GM18508 (cell line): ENCODE measurements around the gene AKR1E2.

Experiments used
- ATAC-seq: cut with Tn5 transposase; IDR thresholded peaks from one replicate; pipeline ENCODE4 v1.9.1; 2021; ENCODE audit warnings: moderate number of reproducible peaks; ENCODE audit not compliant: insufficient read depth, unreplicated experiment

AKR1E2 gene

DNA sequence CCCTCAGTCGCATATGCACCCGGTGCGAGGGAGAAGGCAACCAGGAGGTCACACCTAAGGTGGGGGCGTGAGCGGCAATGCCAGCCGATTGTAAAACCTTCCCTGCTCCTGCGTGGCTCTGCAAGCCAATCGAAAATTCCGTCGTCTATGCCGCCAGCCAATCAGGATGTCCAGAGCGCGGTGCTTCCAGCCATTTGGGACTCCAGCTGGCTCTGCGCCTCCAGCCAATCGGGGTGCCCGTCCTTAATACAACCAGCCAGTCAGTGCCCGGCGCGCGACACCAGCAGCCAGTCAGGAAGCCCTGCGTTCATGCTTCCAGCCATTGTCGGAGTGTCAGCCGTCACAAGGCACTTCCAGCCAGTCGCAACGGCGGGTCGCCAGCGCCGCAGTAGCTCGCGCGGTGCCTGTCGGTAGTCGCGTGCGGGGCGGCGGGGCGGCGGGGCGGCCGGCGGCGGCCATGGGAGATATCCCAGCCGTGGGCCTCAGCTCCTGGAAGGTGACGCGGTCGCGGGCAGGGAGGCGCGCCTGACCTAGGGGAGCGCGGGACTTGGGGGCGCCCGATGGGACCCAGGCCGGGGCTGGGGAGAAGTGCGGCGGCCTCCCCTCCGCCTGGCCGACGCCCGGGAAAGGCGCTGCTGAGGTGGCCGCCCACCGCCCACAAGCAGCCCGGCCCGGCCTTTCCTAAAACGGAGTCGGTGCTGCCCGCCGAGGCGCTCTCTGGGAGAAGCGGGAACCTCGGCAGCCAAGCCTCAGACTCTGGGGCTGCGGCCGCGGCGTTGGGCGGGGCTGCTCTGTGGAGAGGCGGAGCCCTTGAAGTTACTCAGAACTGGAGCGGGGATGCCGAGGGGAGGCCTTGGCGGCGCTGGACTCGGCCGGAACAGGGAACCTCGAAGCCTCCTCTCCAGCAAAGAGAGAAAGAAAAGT, at the start of gene AKR1E2:
Gene AKR1E2 (plus strand): TSS at position 340 of the 924 bp plus-strand sequence. CDS start 118 bp downstream, at position 458.
- ATAC-seq = no peak

DNA sequence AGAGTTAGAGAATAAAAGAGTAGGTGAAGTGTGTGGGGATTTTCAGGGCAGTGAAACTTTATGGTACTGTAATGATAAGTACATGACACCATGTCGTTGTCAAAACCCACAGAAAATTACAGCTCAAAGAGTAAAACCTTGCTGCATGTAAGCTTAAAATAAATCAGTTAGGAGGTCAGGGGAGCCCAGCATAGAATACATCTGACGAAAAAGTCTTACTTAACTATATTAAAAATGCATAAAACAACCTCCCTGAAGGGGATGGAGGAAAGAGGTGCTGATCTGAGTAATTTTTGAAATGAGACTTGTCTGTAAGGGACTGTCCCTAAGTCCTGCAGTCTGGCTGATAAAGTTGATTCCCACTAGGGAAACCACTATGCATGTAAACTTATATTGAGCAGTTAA, 49.8 kb upstream of the AKR1E2 start:
- no peak for ATAC-seq

DNA sequence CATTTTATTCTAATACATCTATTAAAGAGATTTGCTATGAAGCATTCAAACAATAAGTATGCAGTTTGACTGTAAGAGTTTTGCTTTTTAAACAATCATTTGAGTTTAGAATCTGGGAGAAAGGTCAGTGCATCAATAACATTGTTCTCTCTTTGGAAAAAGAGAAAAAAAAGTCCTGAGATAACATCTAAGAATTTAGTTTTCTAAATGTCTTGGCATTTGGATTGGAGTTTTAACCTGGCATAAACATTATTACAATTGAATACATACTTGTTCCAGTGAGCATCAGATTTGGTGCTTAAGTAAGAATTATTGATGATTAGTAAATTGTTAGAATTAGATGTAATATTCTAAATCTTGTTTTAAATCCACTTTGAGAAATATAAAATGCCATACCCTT, 47.2 kb upstream of the AKR1E2 start:
- no peak for ATAC-seq

DNA sequence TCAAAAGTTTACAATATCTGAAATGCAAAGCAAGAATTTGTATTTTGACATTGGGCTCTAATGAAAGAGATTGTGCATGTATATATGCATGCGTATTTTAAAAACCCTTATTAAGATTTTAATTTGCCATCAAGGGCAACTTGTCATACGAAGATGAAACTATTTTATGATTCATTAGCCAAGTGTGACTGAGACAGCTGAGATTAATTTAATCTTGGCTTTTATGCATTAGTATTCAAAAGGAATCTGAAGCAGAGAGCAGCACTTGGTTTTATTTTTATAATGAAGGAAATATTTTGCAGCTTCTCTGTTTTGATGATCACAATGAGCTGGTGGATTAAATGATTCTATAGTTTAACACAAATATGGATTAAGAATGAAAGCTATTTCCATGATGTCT, 45.9 kb upstream of the AKR1E2 start:
- ATAC-seq = no peak

DNA sequence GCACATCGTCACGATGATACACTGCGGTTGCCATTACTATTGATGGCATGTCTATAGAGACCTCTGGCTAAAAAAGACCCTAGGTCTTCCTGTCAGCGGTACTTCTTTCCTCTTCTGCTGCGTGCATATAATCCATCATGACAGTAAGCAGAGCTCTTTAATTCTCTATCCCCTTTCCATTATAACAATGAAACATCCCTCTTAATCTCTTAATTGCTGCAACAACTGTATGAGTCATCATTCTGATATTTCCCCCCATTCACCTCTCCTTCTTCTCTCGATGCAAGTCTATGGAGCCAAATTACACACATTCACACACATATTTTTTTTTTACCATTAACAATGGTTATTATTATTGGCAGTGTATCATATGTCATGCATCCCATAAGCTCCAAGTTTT, 45.2 kb upstream of the AKR1E2 start:
- ATAC-seq = no peak

DNA sequence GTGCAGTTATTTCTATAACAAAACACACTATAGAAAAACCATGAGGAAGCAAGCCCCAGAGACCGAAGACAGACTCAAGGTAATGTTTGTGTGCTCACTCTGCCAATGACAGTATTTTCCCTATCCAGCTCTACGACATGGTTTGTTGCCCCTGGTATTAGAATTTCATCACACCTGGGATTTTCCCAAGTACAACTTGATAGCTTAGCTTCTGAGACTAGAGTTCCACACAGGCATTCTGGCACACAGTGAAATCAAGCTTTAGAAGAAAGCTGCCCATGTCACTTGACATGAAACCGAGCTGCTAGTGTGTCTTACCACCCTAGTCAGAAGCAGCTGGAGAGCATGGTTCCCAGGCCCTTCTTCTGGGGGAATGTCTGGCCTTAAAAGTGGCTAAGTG, 44.1 kb upstream of the AKR1E2 start:
- no peak for ATAC-seq

DNA sequence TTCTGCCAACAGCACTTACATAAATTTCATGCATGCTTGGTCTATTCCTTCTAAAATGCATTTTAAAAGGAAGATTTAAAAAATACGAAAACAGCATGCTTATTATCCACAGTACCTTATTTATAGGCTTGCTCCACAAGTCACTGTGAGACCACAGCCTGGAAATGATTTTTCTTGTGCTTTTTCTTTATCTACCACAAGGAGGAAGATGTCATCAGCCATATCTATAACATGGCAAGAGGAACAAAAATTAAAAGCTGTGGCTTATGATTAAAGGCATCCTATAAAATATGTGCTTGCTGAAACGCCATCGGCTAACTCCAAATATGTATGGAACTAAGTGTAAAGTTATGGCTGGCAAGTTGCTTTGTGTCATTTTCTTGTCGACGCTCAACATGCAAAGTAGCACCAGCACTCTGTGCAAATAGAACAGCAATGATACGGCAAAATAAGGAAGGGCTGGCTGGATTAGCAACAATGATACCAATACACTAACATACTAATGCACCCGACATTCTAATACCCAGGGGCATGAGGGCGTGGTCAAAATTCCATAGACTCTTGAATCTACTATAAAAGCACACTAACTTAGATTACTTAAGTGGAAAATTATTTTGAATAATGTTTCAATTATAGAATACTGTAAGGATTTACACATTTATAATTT, 41.2 kb upstream of the AKR1E2 start:
- ATAC-seq = no peak

DNA sequence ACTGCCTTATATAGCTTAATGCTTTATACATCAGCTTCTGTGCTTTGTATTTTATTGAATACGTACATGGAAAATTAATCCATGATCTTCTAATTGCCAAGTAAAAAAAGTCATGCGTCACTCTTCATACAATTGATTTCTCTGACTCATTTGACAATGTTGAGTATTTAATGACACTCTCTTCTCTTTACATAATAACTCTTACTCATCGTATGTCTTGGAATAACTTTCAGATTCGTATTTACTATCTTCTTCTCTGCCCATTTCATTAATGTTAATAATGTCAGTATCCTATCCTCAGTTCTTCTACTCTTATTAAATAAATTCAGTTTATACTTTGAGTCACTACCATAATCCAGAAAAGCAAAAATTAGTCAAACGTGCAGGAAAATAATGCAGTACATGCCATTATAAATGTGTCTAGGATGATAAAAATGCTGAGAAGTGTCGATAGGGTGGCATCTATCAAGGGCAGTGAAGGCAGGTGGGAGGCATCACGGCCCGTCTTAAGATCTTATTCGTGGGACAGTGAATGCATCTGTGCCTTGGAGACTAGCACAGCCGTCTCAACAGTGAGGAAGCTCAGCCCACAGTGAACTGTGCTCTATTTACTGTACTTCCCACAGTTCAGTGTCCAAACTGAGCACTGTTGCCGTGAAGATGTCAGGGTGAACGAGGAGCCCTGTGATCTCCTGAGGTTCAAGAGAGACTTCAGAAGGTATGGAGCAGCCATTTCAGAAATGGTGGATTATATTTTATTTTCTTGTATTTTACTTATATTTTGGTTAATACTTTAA, 39.8 kb upstream of the AKR1E2 start:
- ATAC-seq = no peak

DNA sequence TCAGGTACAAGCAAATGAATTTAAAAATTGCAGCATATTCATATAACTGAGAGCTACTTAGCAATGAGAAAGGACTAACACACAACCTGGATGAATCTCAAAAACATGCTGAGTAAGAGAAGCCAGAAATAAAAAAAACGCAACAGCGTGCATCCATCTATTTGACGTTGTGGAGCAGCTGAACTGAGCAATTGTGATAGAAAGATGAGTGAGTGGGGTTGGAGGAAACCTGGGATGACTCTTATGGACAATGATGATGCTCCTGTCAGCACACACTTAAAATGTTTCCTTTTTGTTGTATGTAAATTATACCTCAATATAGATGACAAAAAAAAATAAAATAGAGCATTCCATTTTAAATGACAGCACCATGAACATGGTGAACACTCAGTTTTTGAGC, 36.0 kb upstream of the AKR1E2 start:
- ATAC-seq = no peak

DNA sequence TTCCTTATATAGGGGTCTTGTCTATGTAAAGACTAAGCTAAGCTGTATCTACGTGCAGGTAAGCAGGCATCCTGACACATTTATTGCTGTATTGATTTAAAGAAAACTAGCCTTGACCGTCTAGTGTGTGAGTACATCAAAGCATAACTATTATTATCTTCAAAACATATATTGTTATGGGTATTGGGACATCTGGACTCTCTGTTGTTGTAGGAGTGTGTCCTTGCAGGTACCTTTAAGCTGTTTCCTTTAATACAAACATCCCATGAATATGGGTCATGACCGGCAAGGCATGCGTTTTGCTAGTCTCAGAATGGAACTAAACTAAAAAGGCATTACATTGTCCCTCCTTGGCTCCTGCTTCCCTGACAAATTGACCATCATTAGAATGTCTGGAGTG, 35.1 kb upstream of the AKR1E2 start:
- ATAC-seq = no peak

DNA sequence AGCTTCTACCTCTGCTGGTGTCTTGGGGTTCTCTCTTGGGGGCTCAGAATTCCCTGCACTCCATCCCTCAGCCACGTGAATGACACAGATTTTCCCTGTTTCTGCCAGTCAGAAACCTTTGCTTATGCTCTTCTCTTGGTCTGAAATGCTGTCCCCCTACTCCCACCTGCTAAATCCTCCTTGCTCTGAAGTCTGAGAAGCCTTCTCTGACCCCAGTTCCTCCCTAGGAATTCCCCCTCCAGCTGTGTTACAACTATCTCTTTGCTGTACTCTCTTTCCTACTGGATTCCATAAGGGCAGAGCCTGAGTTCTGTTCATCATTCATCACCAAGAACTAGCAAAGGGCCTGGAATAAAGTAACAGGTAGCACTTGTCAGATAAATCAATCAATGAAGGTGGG, 33.6 kb upstream of the AKR1E2 start:
- ATAC-seq = no peak

DNA sequence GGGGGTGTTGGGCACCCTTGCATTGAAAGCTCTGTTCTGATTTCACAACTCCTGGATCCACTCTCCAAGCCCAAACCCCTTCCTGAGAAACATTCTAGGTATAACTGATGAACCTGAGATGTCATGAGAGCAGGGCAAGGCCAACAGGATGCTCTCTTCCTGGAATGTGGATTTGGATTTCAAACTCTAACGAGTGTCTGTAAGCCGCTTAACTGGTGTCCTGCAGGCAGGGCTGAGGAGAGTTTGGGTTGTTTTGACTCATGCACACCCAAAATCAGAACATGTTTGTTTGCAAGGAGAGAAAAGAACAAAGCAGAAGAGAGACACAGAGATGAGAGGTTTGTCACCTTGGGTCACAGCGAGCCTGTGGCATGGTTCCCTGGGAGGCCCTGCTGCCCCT, 24.6 kb upstream of the AKR1E2 start:
- no peak for ATAC-seq

DNA sequence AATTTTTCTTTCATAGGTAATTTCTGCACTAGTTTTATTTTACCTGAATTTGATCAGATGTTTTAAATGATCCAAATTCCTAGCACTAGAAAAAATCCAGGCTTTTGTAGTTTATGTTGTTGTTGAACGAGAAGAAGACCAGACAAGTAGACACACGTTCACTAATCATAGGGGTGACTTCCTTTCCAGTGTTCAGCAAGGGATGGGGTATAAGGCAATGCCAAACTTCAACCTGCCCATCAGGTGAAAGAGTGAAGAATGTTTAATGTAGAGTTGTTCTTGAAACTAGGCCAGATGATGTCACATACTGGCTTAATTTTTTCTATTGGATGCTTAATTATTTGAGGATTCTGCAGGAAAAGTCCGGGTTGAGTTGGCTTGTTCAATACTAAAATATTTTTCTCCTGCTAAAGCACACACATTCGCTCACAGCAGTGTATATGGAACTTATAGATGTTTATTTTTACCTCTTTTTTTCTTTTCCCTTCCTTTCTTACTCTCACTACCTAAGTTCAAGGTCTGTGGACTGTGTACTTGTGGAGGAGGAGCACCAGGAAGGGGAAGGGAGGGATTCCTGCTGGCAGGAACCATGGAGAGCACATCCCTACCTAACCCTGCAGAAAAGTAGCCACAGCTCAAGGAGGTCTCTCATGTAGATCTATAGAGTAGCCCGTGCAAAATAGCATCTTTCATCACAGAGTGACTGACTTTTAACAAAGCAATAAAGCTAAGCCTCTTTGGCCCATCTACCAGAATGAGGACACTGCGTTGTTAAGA, 23.1 kb upstream of the AKR1E2 start:
- ATAC-seq = no peak

DNA sequence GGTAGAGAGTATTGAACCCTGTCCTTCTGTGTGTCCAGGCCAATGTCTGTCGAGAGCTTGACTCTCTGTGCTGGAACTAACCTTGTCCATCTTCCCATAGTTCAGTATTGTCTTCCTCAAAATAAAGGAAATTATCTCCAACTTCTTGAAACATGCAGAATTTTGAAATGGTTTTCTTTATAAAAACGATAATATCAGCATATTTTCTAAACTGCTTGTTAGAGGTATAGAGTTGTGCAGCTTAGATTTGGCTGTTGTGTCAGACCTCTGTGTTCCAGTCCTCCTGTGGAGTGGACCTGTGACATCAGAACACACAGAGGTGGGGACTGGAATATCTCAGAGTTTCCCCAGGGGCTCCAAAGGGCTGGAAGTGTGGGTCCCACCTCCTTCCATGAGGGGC, 22.2 kb upstream of the AKR1E2 start:
- no peak for ATAC-seq

DNA sequence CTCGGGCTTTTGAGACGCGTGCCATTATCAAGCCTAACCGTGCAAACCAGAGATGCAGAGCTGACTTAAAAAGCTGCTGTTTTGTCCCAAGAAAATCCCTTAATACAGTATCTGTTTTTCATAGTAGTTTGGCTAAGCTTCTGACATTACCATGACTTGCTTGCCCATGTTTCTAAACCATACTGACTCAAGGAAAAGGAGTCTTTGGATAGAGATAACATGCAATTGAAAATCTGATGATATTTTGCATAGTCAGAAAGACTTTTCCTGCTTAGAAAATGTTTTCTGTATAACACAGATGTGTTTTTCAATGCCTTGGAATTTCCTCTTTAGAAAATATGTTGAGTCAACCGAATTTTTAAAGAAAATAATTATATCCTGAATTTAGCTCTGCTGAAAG, 21.5 kb upstream of the AKR1E2 start:
- ATAC-seq = no peak

DNA sequence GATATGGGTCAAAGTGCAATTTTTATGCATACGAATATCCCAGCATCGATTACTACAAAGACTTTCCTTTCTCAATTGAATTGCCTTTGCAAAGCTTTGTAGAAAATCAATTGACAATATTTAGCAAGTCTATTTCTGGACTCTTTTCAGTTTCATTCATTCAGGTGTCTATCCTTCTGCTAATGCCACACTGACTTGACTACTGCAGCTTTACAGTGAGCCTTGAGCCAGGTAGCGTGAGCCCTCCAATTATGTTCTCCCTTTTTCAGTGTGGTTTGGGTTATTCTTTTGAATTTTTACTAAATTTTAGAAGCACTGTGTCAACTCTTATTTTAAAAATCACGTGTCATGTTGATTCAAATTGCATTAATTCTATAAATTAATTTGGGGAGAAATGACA, 19.5 kb upstream of the AKR1E2 start:
- ATAC-seq = no peak

DNA sequence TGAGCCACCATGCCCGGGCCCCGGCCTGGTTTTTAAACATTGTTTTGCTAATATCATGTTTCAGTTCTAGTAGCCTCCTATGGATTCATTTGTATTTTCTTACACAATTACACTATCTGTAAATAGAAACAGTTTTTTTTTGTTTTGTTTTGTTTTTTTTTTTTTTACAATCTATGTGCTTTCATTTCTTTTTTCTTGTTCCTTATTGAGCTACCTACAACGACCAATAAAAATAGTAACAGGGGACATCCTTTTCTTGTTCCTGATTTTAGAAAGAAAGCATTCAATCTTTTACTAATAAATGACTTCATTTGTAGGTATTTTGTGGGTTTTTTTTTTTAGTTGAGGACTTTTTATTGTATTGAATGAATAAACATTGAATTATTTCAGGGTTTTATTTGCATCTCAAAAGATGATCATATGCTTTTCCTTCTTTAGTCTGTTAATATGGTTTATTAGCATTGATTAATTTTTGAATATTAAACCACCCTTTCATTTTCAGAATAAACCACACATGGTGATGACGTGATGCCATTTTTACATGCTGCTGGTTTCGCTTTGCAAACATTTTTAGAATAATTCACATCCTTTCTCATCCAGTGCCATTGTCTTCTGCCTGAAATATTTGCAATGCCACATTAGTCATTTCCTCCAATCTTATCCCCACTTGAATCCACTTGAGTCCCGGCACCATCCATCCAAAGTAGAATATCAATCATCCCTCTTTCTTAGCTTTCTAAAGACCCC, 18.1 kb upstream of the AKR1E2 start:
- peak; percentile 59 for ATAC-seq

DNA sequence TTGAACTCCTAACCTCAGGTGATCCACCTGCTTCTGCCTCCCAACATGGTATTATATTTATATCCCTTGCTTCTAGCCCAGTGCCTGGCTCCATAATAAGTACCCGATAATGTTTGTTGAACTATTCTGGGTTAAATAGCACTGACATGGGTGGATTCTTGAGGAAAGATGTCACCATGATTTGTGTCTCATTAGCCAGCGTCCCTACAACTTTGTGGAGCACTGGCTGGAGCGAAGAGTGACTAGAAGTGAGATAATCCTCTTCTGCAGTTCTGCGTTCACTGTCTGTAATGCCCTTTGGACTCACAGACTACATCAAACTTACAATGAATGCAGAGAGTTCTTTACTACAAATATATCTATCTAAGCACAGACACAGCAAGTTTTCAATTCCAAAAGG, 16.9 kb upstream of the AKR1E2 start:
- no peak for ATAC-seq

DNA sequence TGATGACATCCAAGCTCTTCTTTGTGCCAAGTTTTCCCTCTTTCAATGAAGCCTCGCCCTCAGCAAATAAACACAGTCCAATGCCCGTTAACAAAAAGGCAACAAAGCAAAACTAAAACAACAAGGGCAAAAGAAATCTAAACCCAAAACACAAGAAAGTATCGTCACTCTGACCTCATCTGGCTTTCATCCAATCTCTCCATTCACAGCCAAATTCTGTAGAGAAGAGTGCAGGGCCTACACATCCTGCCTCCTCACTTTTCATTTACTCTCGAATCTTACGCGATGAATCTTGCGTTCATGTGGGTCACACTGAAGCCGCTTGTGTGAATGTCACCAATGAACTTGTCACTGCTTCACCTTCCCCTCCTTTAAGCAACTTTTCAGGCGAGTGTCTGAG, 15.9 kb upstream of the AKR1E2 start:
- no peak for ATAC-seq

DNA sequence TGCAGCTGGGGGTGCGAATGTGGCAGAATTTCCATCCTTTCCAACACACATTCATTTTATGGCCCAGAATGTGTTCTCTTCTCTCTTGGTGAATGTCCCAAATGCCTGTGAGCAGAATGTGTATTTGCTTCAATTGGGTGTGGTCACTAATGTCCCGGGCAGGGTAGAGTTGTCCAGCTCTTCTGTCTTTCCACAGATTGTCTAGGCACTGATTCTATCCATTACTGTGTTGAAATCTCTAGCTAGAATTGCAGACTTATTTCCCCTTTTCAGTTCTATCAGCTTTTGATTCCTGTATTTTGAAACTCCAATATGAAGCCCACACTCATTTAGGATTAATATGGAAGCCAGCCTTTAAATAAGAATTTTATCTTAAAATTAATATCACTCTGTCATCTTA, 14.0 kb upstream of the AKR1E2 start:
- ATAC-seq = no peak
